OCI-LY7 (cell line): ENCODE measurements around the gene DNAJB11. TPM values are rescaled to one million over a fixed set of nuclear protein-coding genes. Genes with fewer than 3 reads are reported as not detected.

Source experiments
- BruUV-seq: library from RNA; stranded (reverse); fragments of 400-500 nt; replicated peaks from 2 replicates; lab custom pipeline; 2021; lab: Mats Ljungman, UMichigan
- CTCF ChIA-PET: fragments of 300-600 bp; sonication (Branson Sonifier 250); formaldehyde crosslinking; loops from one replicate; lab custom pipeline; 2022; ENCODE audit warnings: antibody characterized with exemption; ENCODE audit not compliant: unreplicated experiment; lab: Charles Lee
- POLR2A ChIA-PET: fragments of 300-600 bp; sonication (Branson Sonifier 250); formaldehyde crosslinking; loops from one replicate; lab custom pipeline; 2022; ENCODE audit warnings: antibody characterized with exemption; lab: Charles Lee
- DNase-seq: peaks from one replicate; pipeline ENCODE4 v3.0.0-alpha.2; 2015; ENCODE audit warnings: low spot score
- H2AFZ ChIP-seq: fragments of 200-600 bp; sonication (generic), shearing (Covaris generic); 2 replicates; pipeline ENCODE4 v1.6.1; 2014; ENCODE audit warnings: mild to moderate bottlenecking, antibody characterized with exemption, low read length, moderate library complexity
- H3K27ac ChIP-seq: fragments of 200-600 bp; sonication (generic); 2 replicates; pipeline ENCODE4 v1.5.1; 2014; ENCODE audit warnings: mixed run types, low read depth, mild to moderate bottlenecking, moderate library complexity, low read length, inconsistent platforms; ENCODE audit not compliant: poor library complexity, severe bottlenecking
- H3K36me3 ChIP-seq: fragments of 200-600 bp; sonication (generic); 2 replicates; pipeline ENCODE4 v1.6.1; 2014; ENCODE audit warnings: mild to moderate bottlenecking, antibody characterized with exemption, low read length, moderate library complexity, mixed read lengths; ENCODE audit not compliant: insufficient read depth
- H3K4me1 ChIP-seq: fragments of 200-600 bp; sonication (generic); 2 replicates; pipeline ENCODE4 v1.5.1; 2014; ENCODE audit warnings: mild to moderate bottlenecking, low read length; ENCODE audit not compliant: insufficient read depth, poor library complexity, severe bottlenecking
- H3K4me2 ChIP-seq: fragments of 200-600 bp; sonication (generic); 2 replicates; pipeline ENCODE4 v1.6.1; 2014; ENCODE audit warnings: mild to moderate bottlenecking, low read length
- H3K4me3 ChIP-seq: fragments of 200-600 bp; sonication (generic); 2 replicates; pipeline ENCODE4 v1.5.1; 2014; ENCODE audit warnings: mild to moderate bottlenecking, low read depth, low read length; ENCODE audit not compliant: poor library complexity, severe bottlenecking
- H3K79me2 ChIP-seq: fragments of 200-600 bp; sonication (generic); 2 replicates; pipeline ENCODE4 v1.6.1; 2016; ENCODE audit warnings: low read depth, mild to moderate bottlenecking, low read length, moderate library complexity, mixed read lengths; ENCODE audit not compliant: insufficient read depth
- H3K9me2 ChIP-seq: fragments of 200-600 bp; sonication (generic); 2 replicates; pipeline ENCODE4 v1.6.1; 2016; ENCODE audit warnings: mild to moderate bottlenecking, low read length, mixed read lengths; ENCODE audit not compliant: insufficient read depth
- H3K9me3 ChIP-seq: fragments of 200-600 bp; sonication (generic); 2 replicates; pipeline ENCODE4 v1.6.1; 2014; ENCODE audit warnings: mild to moderate bottlenecking, mixed run types, low read length, mixed read lengths
- H4K20me1 ChIP-seq: fragments of 200-600 bp; sonication (generic); 2 replicates; pipeline ENCODE4 v1.6.1; 2014; ENCODE audit warnings: mild to moderate bottlenecking, antibody characterized with exemption, low read length, moderate library complexity, mixed read lengths; ENCODE audit not compliant: insufficient read depth
- EZH2phosphoT487 ChIP-seq: fragments of 200-600 bp; sonication (generic); IDR thresholded peaks from 2 replicates; pipeline ENCODE4 v1.6.1; 2018; ENCODE audit warnings: low read depth, borderline replicate concordance, mild to moderate bottlenecking, mixed run types, antibody characterized with exemption, low read length, moderate library complexity, mixed read lengths
- intact Hi-C: fragments of 100-400 bp; cut with micrococcal nuclease; formaldehyde crosslinking; loops from one replicate; pipeline ENCODE4 v1.10.0; 2022; ENCODE audit not compliant: unreplicated experiment
- total RNA-seq, 2 experiments: library from RNA; depleted of rRNA in 1 of 2; stranded (reverse); fragments of >200 nt in 1 of 2; shearing (Covaris generic) in 1 of 2; gene quantifications; 2 replicates each; pipeline ENCODE4 v1.2.3, GENCODE V29; 2014 to 2022
- TF ChIP-seq, protein P1 (sequence below): fragments of 200-600 bp; sonication (generic); conservative IDR thresholded peaks from 2 replicates; pipeline ENCODE4 v1.5.1; 2014; ENCODE audit warnings: mild to moderate bottlenecking, antibody characterized with exemption, low read length, moderate library complexity, mixed read lengths

The DNAJB11 gene
- total RNA-seq, 2 experiments from 2014 or later, result 61.1 to 73.0 TPM

DNA sequence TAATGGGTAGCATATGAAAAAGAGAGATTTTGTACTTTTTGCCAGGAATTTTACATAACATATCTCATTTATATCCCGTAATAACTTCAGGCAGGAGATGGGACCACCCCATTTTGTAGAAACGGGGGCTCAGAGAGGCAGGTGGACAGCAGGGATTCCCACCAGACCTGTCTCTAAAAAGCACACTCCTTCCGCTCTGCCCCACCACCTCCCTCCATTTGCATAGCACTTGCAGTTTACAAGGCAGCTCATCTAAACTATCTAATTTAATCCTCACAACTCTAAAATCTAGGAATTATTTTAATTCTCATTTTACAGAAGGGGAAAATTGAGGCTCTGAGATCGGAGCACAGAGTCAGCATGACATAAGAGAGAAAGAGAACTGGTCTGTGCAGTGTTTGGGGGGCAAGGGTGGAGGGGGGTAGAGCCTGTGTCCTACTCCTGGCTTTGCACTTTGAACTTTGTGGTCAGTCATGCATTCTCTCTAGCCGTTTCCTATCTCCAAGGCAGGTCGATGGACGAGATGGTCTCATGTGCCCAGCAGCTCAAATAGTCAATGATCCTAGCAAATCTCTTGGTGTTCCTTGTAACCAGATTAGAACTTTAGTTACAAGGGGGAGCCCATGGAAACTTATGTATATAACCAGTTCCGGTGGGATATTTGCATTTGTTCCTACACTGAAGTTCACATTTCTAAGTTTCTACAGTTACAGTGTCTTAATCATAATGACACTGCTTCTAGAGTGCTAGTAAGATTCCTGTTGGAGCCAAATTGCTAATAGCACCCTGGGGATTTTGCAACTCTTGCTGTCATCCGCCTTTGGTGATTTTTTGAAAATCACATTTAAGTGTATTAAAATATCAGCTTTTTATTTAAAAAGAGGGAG lies 44.9 kb upstream of the DNAJB11 start:
- Histone ChIP-seq H3K4me2 (peak overlapping the region; percentile 63), H3K4me3 (peak overlapping the region; percentile 35), H3K36me3 (no peaks in the 10 kb centered on the region; the same call in 1 of the 2 replicates), H3K9me3 (no peaks in the 10 kb centered on the region), H4K20me1 (no peaks in the 10 kb centered on the region), H3K79me2 (no peaks in the 10 kb centered on the region), H3K4me1 (peaks cover 62% of the 10 kb centered on the region), H2AFZ (peak overlapping the region; percentile 79), H3K9me2 (no peaks in the 10 kb centered on the region), H3K27ac (peak overlapping the region; percentile 38)
- no peak for TF ChIP-seq EZH2phosphoT487
- TF ChIP-seq, protein P1, sequence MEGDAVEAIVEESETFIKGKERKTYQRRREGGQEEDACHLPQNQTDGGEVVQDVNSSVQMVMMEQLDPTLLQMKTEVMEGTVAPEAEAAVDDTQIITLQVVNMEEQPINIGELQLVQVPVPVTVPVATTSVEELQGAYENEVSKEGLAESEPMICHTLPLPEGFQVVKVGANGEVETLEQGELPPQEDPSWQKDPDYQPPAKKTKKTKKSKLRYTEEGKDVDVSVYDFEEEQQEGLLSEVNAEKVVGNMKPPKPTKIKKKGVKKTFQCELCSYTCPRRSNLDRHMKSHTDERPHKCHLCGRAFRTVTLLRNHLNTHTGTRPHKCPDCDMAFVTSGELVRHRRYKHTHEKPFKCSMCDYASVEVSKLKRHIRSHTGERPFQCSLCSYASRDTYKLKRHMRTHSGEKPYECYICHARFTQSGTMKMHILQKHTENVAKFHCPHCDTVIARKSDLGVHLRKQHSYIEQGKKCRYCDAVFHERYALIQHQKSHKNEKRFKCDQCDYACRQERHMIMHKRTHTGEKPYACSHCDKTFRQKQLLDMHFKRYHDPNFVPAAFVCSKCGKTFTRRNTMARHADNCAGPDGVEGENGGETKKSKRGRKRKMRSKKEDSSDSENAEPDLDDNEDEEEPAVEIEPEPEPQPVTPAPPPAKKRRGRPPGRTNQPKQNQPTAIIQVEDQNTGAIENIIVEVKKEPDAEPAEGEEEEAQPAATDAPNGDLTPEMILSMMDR, result no peak
- peak; percentile 48 for DNase-seq
- BruUV-seq, result no TSS peak
- CTCF ChIA-PET, result interaction anchor here (1.0 to 1.5 kb wide), 2 partner anchors 15 to 44 kb away, joined by 4 read pairs; partner anchors contain the start of gene DNAJB11
- intact Hi-C loops, result no loop called here
- POLR2A ChIA-PET, result interaction anchor here (1.2 to 1.7 kb wide), 3 partner anchors 8 to 43 kb away, joined by 4 to 5 read pairs (median 4); no protein-coding TSS in a partner anchor

DNA sequence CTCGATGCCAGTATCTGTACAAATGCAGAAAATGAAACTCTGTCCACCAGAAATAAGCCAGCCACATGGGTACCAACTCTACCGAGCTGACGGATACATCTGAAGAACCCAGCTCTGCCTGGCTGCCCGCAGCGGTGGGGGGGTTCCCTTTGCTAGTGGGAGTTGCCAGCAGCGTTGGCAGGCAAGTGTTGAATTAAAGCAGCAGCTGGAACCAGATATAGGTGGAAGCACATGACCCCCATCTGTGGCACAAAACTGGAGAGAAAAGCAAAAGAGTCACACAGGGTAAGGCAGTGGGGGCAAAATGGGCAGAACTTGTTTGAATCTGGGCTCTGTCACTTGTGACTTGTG lies 44.3 kb upstream of the DNAJB11 start:
- no peaks in the 10 kb centered on the region; the same call in 1 of the 2 replicates for H3K36me3 ChIP-seq
- H2AFZ ChIP-seq, result peak overlapping the region; percentile 79; the same call in 1 of the 2 replicates
- H3K9me2 ChIP-seq, result no peaks in the 10 kb centered on the region
- no peaks in the 10 kb centered on the region for H3K79me2 ChIP-seq
- TF ChIP-seq, protein P1, result no peak
- no peak for TF ChIP-seq EZH2phosphoT487
- H3K9me3 ChIP-seq, result no peaks in the 10 kb centered on the region
- intact Hi-C loops, result no loop called here
- CTCF ChIA-PET, result interaction anchor here (1.0 kb wide), 1 partner anchor 15 kb away, joined by 4 read pairs; no protein-coding TSS in a partner anchor
- no TSS peak for BruUV-seq
- H3K4me1 ChIP-seq, result peaks cover 62% of the 10 kb centered on the region
- H4K20me1 ChIP-seq, result no peaks in the 10 kb centered on the region
- H3K4me3 ChIP-seq, result peak overlapping the region; percentile 35
- H3K4me2 ChIP-seq, result peak overlapping the region; percentile 63
- DNase-seq, result peak; percentile 24
- POLR2A ChIA-PET, result interaction anchor here (1.4 to 1.7 kb wide), 2 partner anchors 10 to 42 kb away, joined by 4 to 5 read pairs; no protein-coding TSS in a partner anchor
- H3K27ac ChIP-seq, result peak overlapping the region; percentile 38
